Astrocyte of the spinal cord (primary cell): ENCODE results near the gene EPX.

ENCODE experiments used
- DNase-seq: peaks from one replicate; pipeline ENCODE4 v3.0.0; 2011; ENCODE audit warnings: low read depth, low spot score
- H3K4me3 ChIP-seq: 2 replicates; pipeline ENCODE4 v1.5.1; 2011; ENCODE audit warnings: low read depth, mild to moderate bottlenecking, low read length, moderate library complexity
- CTCF ChIP-seq: IDR thresholded peaks from 2 replicates; pipeline ENCODE4 v1.5.1; 2012; ENCODE audit warnings: low read depth, mild to moderate bottlenecking, low read length, inconsistent platforms
- in situ Hi-C: cut with HindIII; loops from 2 replicates; pipeline ENCODE4 v1.10.0; 2017; ENCODE audit warnings: low sequenced_read_pairs

The EPX gene

GRCh38 chr17:58246104-58246740 lies 53.7 kb downstream of the EPX start:
- DNase-seq = no peak
- in situ Hi-C loops = no loop called here
- no peak for TF ChIP-seq CTCF

GRCh38 chr17:58246781-58247180 lies 54.3 kb downstream of the EPX start:
- no peak for TF ChIP-seq CTCF
- in situ Hi-C loops = no loop called here
- no peak for DNase-seq
- no peak overlapping the region for H3K4me3 ChIP-seq

More at GRCh38 chr17:58246104-58246740, 53.7 kb downstream of the EPX start:
- H3K4me3 ChIP-seq = no peak overlapping the region

- in situ Hi-C loops = no loop called here
- no peak overlapping the region for H3K4me3 ChIP-seq
- no peak for DNase-seq
- no peak for TF ChIP-seq CTCF
These were observed 55.2 kb downstream of the EPX start for GRCh38 chr17:58247511-58248363.

GRCh38 chr17:58248955-58249269 lies 56.4 kb downstream of the EPX start:
- no peak for DNase-seq
- H3K4me3 ChIP-seq = no peak overlapping the region
- no peak for TF ChIP-seq CTCF
- in situ Hi-C loops = no loop called here

GRCh38 chr17:58249270-58250133 lies 57.0 kb downstream of the EPX start:
- H3K4me3 ChIP-seq = peak overlapping the region; percentile 34
- TF ChIP-seq CTCF = peak; percentile 93
- peak; percentile 41 for DNase-seq
- in situ Hi-C loops = no loop called here

- no peak overlapping the region for H3K4me3 ChIP-seq
- in situ Hi-C loops = no loop called here
- DNase-seq = no peak
- no peak for TF ChIP-seq CTCF
These were observed 58.0 kb downstream of the EPX start for GRCh38 chr17:58250344-58251011.
